ENCODE measurements around the gene COL25A1.

DNA sequence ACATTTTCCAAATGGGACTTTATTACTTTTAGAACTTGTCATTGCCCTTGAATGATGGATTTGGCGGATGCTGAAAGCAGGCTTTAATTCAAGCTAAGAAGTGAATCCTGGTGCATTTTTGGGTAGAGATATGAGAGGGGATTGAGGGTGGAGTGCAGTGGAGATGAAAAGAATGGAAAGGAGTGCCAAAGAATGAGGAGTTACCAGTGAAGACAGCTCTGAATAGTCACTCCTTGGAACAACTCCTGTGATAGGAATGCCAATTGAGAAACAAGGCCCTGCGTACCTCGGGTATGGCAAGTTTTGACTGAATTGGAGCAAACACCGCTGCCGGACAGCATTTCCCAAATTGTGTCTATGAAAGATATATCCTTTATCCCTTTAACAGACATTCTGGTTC is 503.2 kb downstream of the COL25A1 start:
- TF ChIP-seq JUNB (IDR thresholded peaks at IDR 0.05), result no peak
- TF ChIP-seq, protein P1, sequence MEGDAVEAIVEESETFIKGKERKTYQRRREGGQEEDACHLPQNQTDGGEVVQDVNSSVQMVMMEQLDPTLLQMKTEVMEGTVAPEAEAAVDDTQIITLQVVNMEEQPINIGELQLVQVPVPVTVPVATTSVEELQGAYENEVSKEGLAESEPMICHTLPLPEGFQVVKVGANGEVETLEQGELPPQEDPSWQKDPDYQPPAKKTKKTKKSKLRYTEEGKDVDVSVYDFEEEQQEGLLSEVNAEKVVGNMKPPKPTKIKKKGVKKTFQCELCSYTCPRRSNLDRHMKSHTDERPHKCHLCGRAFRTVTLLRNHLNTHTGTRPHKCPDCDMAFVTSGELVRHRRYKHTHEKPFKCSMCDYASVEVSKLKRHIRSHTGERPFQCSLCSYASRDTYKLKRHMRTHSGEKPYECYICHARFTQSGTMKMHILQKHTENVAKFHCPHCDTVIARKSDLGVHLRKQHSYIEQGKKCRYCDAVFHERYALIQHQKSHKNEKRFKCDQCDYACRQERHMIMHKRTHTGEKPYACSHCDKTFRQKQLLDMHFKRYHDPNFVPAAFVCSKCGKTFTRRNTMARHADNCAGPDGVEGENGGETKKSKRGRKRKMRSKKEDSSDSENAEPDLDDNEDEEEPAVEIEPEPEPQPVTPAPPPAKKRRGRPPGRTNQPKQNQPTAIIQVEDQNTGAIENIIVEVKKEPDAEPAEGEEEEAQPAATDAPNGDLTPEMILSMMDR (IDR thresholded peaks at IDR 0.05), result no peak
- no peak for TF ChIP-seq ESRRA (IDR thresholded peaks at IDR 0.05; ENCODE audit: borderline replicate concordance, low read length)
- no peak for TF ChIP-seq JUN (IDR thresholded peaks at IDR 0.05)
- no peak for TF ChIP-seq RCOR1 (IDR thresholded peaks at IDR 0.05; ENCODE audit: low read depth, low read length)
- no peak for TF ChIP-seq HEYL (CRISPR knock-in tag; IDR thresholded peaks at IDR 0.05)
- TF ChIP-seq EP300 (IDR thresholded peaks at IDR 0.05), result no peak
- no peak for TF ChIP-seq CEBPB (IDR thresholded peaks at IDR 0.05)
- no peak for TF ChIP-seq MAZ (IDR thresholded peaks at IDR 0.05; ENCODE audit: borderline replicate concordance, low read depth, low read length)
- TF ChIP-seq POLR2A (IDR thresholded peaks at IDR 0.05; ENCODE audit: low read length), result no peak
- TF ChIP-seq, protein P2, sequence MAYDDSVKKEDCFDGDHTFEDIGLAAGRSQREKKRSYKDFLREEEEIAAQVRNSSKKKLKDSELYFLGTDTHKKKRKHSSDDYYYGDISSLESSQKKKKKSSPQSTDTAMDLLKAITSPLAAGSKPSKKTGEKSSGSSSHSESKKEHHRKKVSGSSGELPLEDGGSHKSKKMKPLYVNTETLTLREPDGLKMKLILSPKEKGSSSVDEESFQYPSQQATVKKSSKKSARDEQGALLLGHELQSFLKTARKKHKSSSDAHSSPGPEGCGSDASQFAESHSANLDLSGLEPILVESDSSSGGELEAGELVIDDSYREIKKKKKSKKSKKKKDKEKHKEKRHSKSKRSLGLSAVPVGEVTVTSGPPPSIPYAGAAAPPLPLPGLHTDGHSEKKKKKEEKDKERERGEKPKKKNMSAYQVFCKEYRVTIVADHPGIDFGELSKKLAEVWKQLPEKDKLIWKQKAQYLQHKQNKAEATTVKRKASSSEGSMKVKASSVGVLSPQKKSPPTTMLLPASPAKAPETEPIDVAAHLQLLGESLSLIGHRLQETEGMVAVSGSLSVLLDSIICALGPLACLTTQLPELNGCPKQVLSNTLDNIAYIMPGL (CRISPR knock-in tag; IDR thresholded peaks at IDR 0.05; ENCODE audit: borderline replicate concordance), result no peak
- no peak for TF ChIP-seq KDM1A (IDR thresholded peaks at IDR 0.05; ENCODE audit: low read depth)
